ENCODE results near the gene TACC2.

The TACC2 gene

DNA sequence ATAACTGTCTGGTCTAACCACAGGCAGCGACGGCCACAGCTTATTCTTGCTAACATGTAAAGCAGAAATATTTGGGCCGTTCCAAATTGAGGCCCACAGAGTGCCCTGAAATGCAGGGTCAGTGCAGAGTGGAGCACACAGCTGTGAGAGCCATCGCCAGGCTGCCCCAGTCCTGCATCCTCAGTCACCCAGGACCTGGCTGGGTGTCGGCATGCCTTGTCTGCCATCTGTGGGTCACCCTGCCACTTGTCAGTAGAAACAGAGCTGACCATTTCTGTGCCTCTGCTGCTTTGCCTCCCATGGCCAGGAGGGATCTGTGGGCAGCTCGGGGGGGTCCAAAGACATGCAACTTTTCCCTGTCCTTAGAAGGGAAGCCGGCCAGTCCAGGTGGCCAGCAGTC, 224.8 kb downstream of the TACC2 start:
- no peak overlapping the region for H3K4me3 ChIP-seq (ENCODE audit: insufficient read depth, low read length, poor library complexity, severe bottlenecking)
- no peaks in the 10 kb centered on the region for H3K9me2 ChIP-seq (replicated peaks; ENCODE audit: insufficient read depth, low read length)
- no peak overlapping the region for H3K27ac ChIP-seq (ENCODE audit: low read depth, low read length)
- H2AFZ ChIP-seq (ENCODE audit: low read depth, low read length, severe bottlenecking) = no peak overlapping the region
- H3K79me2 ChIP-seq (ENCODE audit: insufficient read depth, low read length) = no peaks in the 10 kb centered on the region
- no peaks in the 10 kb centered on the region for H3F3A ChIP-seq (ENCODE audit: insufficient read depth)
- H3K36me3 ChIP-seq (ENCODE audit: low read length) = no peaks in the 10 kb centered on the region
- TF ChIP-seq, protein P1, sequence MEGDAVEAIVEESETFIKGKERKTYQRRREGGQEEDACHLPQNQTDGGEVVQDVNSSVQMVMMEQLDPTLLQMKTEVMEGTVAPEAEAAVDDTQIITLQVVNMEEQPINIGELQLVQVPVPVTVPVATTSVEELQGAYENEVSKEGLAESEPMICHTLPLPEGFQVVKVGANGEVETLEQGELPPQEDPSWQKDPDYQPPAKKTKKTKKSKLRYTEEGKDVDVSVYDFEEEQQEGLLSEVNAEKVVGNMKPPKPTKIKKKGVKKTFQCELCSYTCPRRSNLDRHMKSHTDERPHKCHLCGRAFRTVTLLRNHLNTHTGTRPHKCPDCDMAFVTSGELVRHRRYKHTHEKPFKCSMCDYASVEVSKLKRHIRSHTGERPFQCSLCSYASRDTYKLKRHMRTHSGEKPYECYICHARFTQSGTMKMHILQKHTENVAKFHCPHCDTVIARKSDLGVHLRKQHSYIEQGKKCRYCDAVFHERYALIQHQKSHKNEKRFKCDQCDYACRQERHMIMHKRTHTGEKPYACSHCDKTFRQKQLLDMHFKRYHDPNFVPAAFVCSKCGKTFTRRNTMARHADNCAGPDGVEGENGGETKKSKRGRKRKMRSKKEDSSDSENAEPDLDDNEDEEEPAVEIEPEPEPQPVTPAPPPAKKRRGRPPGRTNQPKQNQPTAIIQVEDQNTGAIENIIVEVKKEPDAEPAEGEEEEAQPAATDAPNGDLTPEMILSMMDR (IDR thresholded peaks at IDR 0.05; ENCODE audit: insufficient read depth, low read length, poor library complexity, severe bottlenecking) = no peak
- no peak for TF ChIP-seq EZH2phosphoT487 (conservative IDR thresholded peaks at IDR 0.05; ENCODE audit: low read length)
- no peaks in the 10 kb centered on the region; the same call in 1 of the 2 replicates for H3K27me3 ChIP-seq (ENCODE audit: low read length)
- H3K9ac ChIP-seq (ENCODE audit: low read length) = no peak overlapping the region
- H3K4me2 ChIP-seq (ENCODE audit: low read depth, low read length, poor library complexity, severe bottlenecking) = no peak overlapping the region
- no peaks in the 10 kb centered on the region for H4K20me1 ChIP-seq (ENCODE audit: low read depth, low read length)
- H3K9me3 ChIP-seq (ENCODE audit: insufficient read depth, low read length) = no peaks in the 10 kb centered on the region

- TF ChIP-seq EZH2phosphoT487 (conservative IDR thresholded peaks at IDR 0.05; ENCODE audit: low read length) = no peak
- TF ChIP-seq, protein P1 (IDR thresholded peaks at IDR 0.05; ENCODE audit: insufficient read depth, low read length, poor library complexity, severe bottlenecking) = no peak
- no peaks in the 10 kb centered on the region for H3F3A ChIP-seq (ENCODE audit: insufficient read depth)
- H3K27ac ChIP-seq (ENCODE audit: low read depth, low read length) = no peak overlapping the region
- H3K9ac ChIP-seq (ENCODE audit: low read length) = no peak overlapping the region
- no peaks in the 10 kb centered on the region for H4K20me1 ChIP-seq (ENCODE audit: low read depth, low read length)
- no peaks in the 10 kb centered on the region for H3K36me3 ChIP-seq (ENCODE audit: low read length)
- H3K27me3 ChIP-seq (ENCODE audit: low read length) = no peaks in the 10 kb centered on the region; the same call in 1 of the 2 replicates
- H3K9me3 ChIP-seq (ENCODE audit: insufficient read depth, low read length) = no peaks in the 10 kb centered on the region
- no peak overlapping the region for H2AFZ ChIP-seq (ENCODE audit: low read depth, low read length, severe bottlenecking)
- no peak overlapping the region for H3K4me2 ChIP-seq (ENCODE audit: low read depth, low read length, poor library complexity, severe bottlenecking)
- no peaks in the 10 kb centered on the region for H3K9me2 ChIP-seq (replicated peaks; ENCODE audit: insufficient read depth, low read length)
- no peak overlapping the region for H3K4me3 ChIP-seq (ENCODE audit: insufficient read depth, low read length, poor library complexity, severe bottlenecking)
- no peaks in the 10 kb centered on the region for H3K79me2 ChIP-seq (ENCODE audit: insufficient read depth, low read length)
Measured at GRCh38 chr10:122216047-122216446, 227.1 kb downstream of the TACC2 start.

- no peaks in the 10 kb centered on the region for H3F3A ChIP-seq (ENCODE audit: insufficient read depth)
- H3K27ac ChIP-seq (ENCODE audit: low read depth, low read length) = no peak overlapping the region
- no peaks in the 10 kb centered on the region for H3K36me3 ChIP-seq (ENCODE audit: low read length)
- TF ChIP-seq EZH2phosphoT487 (conservative IDR thresholded peaks at IDR 0.05; ENCODE audit: low read length) = no peak
- TF ChIP-seq, protein P1 (IDR thresholded peaks at IDR 0.05; ENCODE audit: insufficient read depth, low read length, poor library complexity, severe bottlenecking) = no peak
- H4K20me1 ChIP-seq (ENCODE audit: low read depth, low read length) = no peaks in the 10 kb centered on the region
- H3K9me3 ChIP-seq (ENCODE audit: insufficient read depth, low read length) = no peaks in the 10 kb centered on the region
- H3K4me2 ChIP-seq (ENCODE audit: low read depth, low read length, poor library complexity, severe bottlenecking) = no peak overlapping the region
- H3K9ac ChIP-seq (ENCODE audit: low read length) = no peak overlapping the region
- H3K4me3 ChIP-seq (ENCODE audit: insufficient read depth, low read length, poor library complexity, severe bottlenecking) = no peak overlapping the region
- H3K27me3 ChIP-seq (ENCODE audit: low read length) = no peaks in the 10 kb centered on the region; the same call in 1 of the 2 replicates
- no peaks in the 10 kb centered on the region for H3K9me2 ChIP-seq (replicated peaks; ENCODE audit: insufficient read depth, low read length)
- H3K79me2 ChIP-seq (ENCODE audit: insufficient read depth, low read length) = no peaks in the 10 kb centered on the region
- H2AFZ ChIP-seq (ENCODE audit: low read depth, low read length, severe bottlenecking) = no peak overlapping the region
Measured at GRCh38 chr10:122219340-122219739, 230.4 kb downstream of the TACC2 start.
